Left lung (tissue), 14 donors: ENCODE results near the gene GPRIN1. TPM values are rescaled to one million over a fixed set of nuclear protein-coding genes. Genes with fewer than 3 reads are reported as not detected.

Experiments used
- ATAC-seq: fragments of 200-7000 bp; cut with Tn5 transposase; one replicate; pipeline ENCODE4 v1.9.1; 2020; ENCODE audit warnings: moderate library complexity
- DNase-seq, 4 donors: peaks; one replicate each; pipeline ENCODE4 v3.0.0-alpha.2; 2013 to 2020
- H3K27ac ChIP-seq, 2 donors: fragments of 200-600 bp; sonication (generic) in 1 of 2; one replicate each; pipeline versions ENCODE4 v1.5.0 to v1.8.0; 2020 to 2021
- H3K27me3 ChIP-seq, 2 donors: fragments of 200-600 bp; sonication (generic) in 1 of 2; one replicate each; pipeline versions ENCODE4 v1.5.0 to v1.8.0; 2020 to 2021
- H3K36me3 ChIP-seq, 2 donors: fragments of 200-600 bp; sonication (generic) in 1 of 2; one replicate each; pipeline versions ENCODE4 v1.5.0 to v1.8.0; 2020 to 2021
- H3K4me1 ChIP-seq, 2 donors: fragments of 200-600 bp; one replicate each; pipeline ENCODE4 v1.8.0; 2021
- H3K4me3 ChIP-seq, 2 donors: fragments of 200-600 bp; sonication (generic) in 1 of 2; one replicate each; pipeline versions ENCODE4 v1.5.0 to v1.8.0; 2020 to 2021; ENCODE audit warnings: mild to moderate bottlenecking in 1 of 2
- H3K9me3 ChIP-seq, 2 donors: fragments of 200-600 bp; sonication (generic) in 1 of 2; one replicate each; pipeline versions ENCODE4 v1.5.0 to v1.8.0; 2020 to 2021
- intact Hi-C, 2 donors: fragments of 100-400 bp; cut with DNase I; formaldehyde crosslinking; loops; one replicate each; pipeline versions ENCODE4 v1.11.2 to v1.14.2; 2022
- long read RNA-seq, 12 donors: library from polyadenylated mRNA in 2 of 12; unstranded in 2 of 12; transcript quantifications; one replicate each; pipeline ENCODE4 v2.0.0 and lab custom pipeline, GENCODE V29; 2019 to 2026
- polyA plus RNA-seq, 6 donors: library from polyadenylated mRNA; unstranded; fragments of 120-200 nt; gene quantifications; one replicate each; pipeline ENCODE4 v1.2.1, GENCODE V29; 2013; ENCODE audit not compliant: insufficient read length in 6 of 6
- total RNA-seq, 2 donors: library from RNA; stranded (reverse); fragmentation: NEBNext Ultra II Directional; extraction: Animal tissue kit (Norgen Biotek cat#: 25700); gene quantifications; one replicate each; pipeline ENCODE4 v1.2.1, GENCODE V29; 2021
- TF ChIP-seq, protein P1 (sequence below), 2 donors: fragments of 200-600 bp; sonication (generic) in 1 of 2; IDR thresholded peaks; one replicate each; pipeline versions ENCODE4 v1.5.0 to v1.8.0; 2021; ENCODE audit warnings: antibody characterized with exemption in 2 of 2
- donor health status: DM: no; HTN: yes; CAD: no.
- donor health status: DM: no; HTN: no; CAD: no.

GPRIN1 gene
- total RNA-seq (1 to 10 TPM; 2.1 to 2.6 TPM), polyA plus RNA-seq (1 to 10 TPM in 4 of 6 donors, under 1 TPM in 2; 0.70 to 1.4 (median 1.1) TPM)
- long read RNA-seq, donor 1, full-length matches to known transcripts = 1 of 1 reads
- long read RNA-seq, donor 1, partial matches to known transcripts = 0 of 1 reads
- long read RNA-seq, donor 1, other reads (novel, unspliced or antisense) = 0 of 1 reads
- long read RNA-seq, donor 2 = 0 reads
- long read RNA-seq, donor 3 = 0 reads
- long read RNA-seq, donor 4 = 0 reads
- long read RNA-seq, donor 5 = 0 reads
- long read RNA-seq, donor 6 = 0 reads
- long read RNA-seq, donor 7 = 0 reads
- long read RNA-seq, donor 8, full-length matches to known transcripts = 1 of 1 reads
- long read RNA-seq, donor 8, partial matches to known transcripts = 0 of 1 reads
- long read RNA-seq, donor 8, other reads (novel, unspliced or antisense) = 0 of 1 reads
- long read RNA-seq, donor 9 = 0 reads
- long read RNA-seq, donor 10 = 0 reads
- long read RNA-seq, donor 11, full-length matches to known transcripts = 22 of 22 reads
- long read RNA-seq, donor 11, partial matches to known transcripts = 0 of 22 reads
- long read RNA-seq, donor 11, other reads (novel, unspliced or antisense) = 0 of 22 reads
- long read RNA-seq, donor 12 = 0 reads

DNA sequence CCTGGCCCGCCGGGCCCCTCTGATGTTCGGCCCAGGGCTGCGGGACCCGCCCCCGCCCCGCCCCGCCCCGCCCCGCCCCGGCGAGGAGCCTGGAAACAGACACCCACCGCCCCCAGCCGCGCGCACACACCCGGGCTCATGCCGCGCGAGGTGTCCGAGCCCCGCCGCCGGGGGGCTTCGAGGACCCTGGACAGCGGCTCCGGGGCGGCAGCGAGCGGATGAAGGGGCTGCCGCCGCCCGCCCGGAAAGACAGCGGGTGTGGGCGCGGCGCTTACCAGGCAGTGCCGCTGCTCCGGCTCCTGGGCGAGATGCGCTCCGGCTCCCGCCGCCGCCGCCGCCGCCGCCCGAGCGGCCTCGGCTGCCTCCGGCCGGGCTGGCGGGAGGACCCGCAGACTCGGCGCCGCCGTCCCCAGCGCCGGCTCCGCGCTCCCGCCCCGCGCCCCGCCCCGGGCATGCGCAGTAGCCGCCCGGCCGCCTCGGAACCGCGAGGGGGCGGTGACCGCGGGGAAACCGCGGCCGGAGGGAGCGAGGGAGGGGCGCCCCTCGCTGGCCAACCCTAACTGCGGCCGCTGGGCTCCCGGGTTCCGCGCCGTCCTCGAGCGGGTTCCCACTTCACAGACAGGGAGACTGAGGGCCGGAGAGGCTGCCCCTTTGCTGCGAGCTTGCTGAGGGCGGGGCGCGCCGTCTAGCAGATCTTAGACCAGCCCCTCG is at the start of gene GPRIN1:
GPRIN1 (minus strand) TSS at position 433 of the 711 bp plus-strand sequence. CDS start 10,322 bp downstream, outside the sequence.
- ATAC-seq (peak; percentile 87), DNase-seq (peak in 3 of 4 donors; percentile 20 to 92 (median 48))
- peak within 1 kb of the TSS; percentile 52 to 75 for H3K4me3 ChIP-seq
- H3K27ac ChIP-seq = no peak within 1 kb of the TSS
- TF ChIP-seq, protein P1, sequence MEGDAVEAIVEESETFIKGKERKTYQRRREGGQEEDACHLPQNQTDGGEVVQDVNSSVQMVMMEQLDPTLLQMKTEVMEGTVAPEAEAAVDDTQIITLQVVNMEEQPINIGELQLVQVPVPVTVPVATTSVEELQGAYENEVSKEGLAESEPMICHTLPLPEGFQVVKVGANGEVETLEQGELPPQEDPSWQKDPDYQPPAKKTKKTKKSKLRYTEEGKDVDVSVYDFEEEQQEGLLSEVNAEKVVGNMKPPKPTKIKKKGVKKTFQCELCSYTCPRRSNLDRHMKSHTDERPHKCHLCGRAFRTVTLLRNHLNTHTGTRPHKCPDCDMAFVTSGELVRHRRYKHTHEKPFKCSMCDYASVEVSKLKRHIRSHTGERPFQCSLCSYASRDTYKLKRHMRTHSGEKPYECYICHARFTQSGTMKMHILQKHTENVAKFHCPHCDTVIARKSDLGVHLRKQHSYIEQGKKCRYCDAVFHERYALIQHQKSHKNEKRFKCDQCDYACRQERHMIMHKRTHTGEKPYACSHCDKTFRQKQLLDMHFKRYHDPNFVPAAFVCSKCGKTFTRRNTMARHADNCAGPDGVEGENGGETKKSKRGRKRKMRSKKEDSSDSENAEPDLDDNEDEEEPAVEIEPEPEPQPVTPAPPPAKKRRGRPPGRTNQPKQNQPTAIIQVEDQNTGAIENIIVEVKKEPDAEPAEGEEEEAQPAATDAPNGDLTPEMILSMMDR (IDR thresholded peaks at IDR 0.05) = no peak
- intact Hi-C loops = no loop called here
- no peaks in the 10 kb centered on the region for H3K9me3 ChIP-seq
- H3K4me1 ChIP-seq = peaks cover 0 to 19% of the 10 kb centered on the region in 2 donors
- H3K36me3 ChIP-seq = no peaks in the 10 kb centered on the region
- H3K27me3 ChIP-seq = peaks cover 0 to 63% of the 10 kb centered on the region in 2 donors

- Histone ChIP-seq H3K36me3 (peaks cover 0 to 23% of the 10 kb centered on the region in 2 donors), H3K27ac (no peak overlapping the region), H3K4me1 (peaks cover 9 to 25% of the 10 kb centered on the region in 2 donors), H3K27me3 (peaks cover 4 to 36% of the 10 kb centered on the region in 2 donors), H3K4me3 (no peak overlapping the region), H3K9me3 (no peaks in the 10 kb centered on the region)
- TF ChIP-seq, protein P1 (IDR thresholded peaks at IDR 0.05) = no peak
- intact Hi-C loops = no loop called here
- ATAC-seq (no peak), DNase-seq (peak in 1 of 4 donors; percentile 25)
These were observed 49.5 kb upstream of the GPRIN1 start for GRCh38 chr5:176659512-176659839.

DNA sequence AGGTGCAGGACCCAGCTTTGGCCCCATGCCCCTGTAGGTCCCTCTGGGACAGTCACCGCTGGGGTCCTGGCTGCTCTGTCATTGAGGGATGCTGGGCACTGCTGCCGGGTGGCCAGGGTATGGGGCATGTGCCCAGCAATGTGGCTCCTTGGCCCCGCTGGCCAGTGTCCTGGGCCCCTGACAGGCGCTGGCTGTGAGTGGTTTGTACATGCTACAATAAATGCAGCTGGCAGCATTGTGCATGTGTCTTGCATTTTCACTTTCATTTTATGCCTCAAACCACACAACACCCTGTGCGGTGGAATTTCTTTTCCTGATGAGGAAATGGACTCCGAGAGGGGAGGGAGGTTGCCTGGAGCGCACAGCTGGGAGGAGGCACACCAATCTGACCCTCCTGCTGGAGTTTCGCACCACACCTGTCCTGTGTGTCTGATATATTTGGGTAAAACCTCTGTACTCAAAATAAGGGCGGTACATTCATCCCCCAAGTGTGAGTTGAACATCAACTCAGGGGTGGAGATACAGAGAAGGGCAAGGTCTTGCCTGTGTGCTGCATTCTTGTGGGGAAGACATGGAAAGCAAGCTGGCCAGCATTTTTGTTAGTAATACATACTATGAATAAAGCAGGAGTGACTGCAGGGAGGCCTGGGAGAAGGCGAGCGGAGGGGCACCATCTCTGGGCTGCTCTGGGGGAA is 49.0 kb upstream of the GPRIN1 start:
- intact Hi-C loops = no loop called here
- Histone ChIP-seq H3K27me3 (peaks cover 0 to 30% of the 10 kb centered on the region in 2 donors), H3K27ac (peak overlapping the region in 1 of 2 donors; percentile 30), H3K9me3 (no peaks in the 10 kb centered on the region), H3K36me3 (peaks cover 0 to 27% of the 10 kb centered on the region in 2 donors), H3K4me3 (peak overlapping the region in 1 of 2 donors; percentile 7), H3K4me1 (peaks cover 9 to 25% of the 10 kb centered on the region in 2 donors)
- DNase-seq = peak in 1 of 4 donors; percentile 77
- TF ChIP-seq, protein P1 (IDR thresholded peaks at IDR 0.05) = no peak
- peak; percentile 49 for ATAC-seq

- Histone ChIP-seq H3K36me3 (peaks cover 0 to 36% of the 10 kb centered on the region in 2 donors), H3K4me1 (peaks cover 9 to 25% of the 10 kb centered on the region in 2 donors), H3K27me3 (peaks cover 0 to 22% of the 10 kb centered on the region in 2 donors), H3K27ac (peak overlapping the region in 1 of 2 donors; percentile 30), H3K9me3 (no peaks in the 10 kb centered on the region), H3K4me3 (no peak overlapping the region)
- peak in 3 of 4 donors; percentile 64 to 83 (median 72) for DNase-seq
- intact Hi-C loops = no loop called here
- TF ChIP-seq, protein P1 (IDR thresholded peaks at IDR 0.05) = peak; percentile 82 to 83
- ATAC-seq = peak; percentile 86
These were observed 48.1 kb upstream of the GPRIN1 start for GRCh38 chr5:176658007-176658599.
